SK-MEL-5 (cell line): ENCODE measurements around the gene LIN54. TPM values are rescaled to one million over a fixed set of nuclear protein-coding genes. Genes with fewer than 3 reads are reported as not detected.

Experiments
- DNase-seq: peaks from one replicate; pipeline ENCODE4 v3.0.0-alpha.2; 2016; ENCODE audit warnings: low read depth, low spot score
- in situ Hi-C: cut with HindIII; loops from 2 replicates; pipeline ENCODE4 v1.10.0; 2016; ENCODE audit warnings: low sequenced_read_pairs, high pct_unique_total_duplicates, low pct_unique_long_range_greater_than_20kb
- small RNA-seq, 2 experiments: library from RNA; depleted of rRNA; stranded (forward); fragments of <200 nt; gene quantifications; one replicate each; pipeline ENCODE3, GENCODE V24; 2014
- total RNA-seq: library from RNA; depleted of rRNA; stranded (reverse); fragments of >200 nt; shearing (Covaris generic); gene quantifications from 2 replicates; pipeline ENCODE4 v1.2.3, GENCODE V29; 2014; rRNA removed

The LIN54 gene
- total RNA-seq, 1 experiment from 2014 or later: 21.2 TPM

DNA sequence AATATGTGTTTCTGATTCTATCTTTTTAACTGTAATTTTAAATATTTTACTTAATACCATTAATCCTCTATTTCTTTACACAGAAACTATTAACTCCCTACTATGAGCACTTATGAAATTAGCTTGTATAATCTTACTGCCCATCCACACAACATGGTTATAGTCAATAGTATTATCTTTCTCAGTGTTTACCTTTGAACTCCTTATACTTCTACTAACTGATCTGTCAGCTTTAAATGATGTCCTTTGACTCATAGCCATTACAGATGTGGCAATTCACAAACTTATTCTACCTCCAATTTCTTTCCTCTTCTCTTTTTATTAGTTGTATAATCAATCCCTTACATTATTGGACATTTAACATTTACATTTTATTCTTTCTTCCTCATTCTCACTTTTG, 125.2 kb downstream of the LIN54 start:
- DNase-seq: no peak
- in situ Hi-C loops: no loop called here

Small RNAs within 50 kb of the gene (small RNA-seq; reads per million reads assigned to genes)
- gene RF00019: 0 reads per million in 2 experiments
- 0 reads per million in 2 experiments for gene RNU6-615P

Other genes with a start within 250 kb of the LIN54 start
- gene SCD5, start 212.0 kb downstream of the LIN54 start, total RNA-seq: 21.6 and 24.2 TPM in 2 replicates
- gene SEC31A, start 119.7 kb downstream of the LIN54 start, total RNA-seq: 91.3 and 104 TPM in 2 replicates
- 6.5 and 6.9 TPM in 2 replicates for gene THAP9, start 110.1 kb downstream of the LIN54 start, total RNA-seq
- 52.8 and 56.7 TPM in 2 replicates for gene COPS4, start 24.4 kb upstream of the LIN54 start, total RNA-seq
- gene PLAC8, start 103.9 kb upstream of the LIN54 start, total RNA-seq: not detected in 2 replicates